GM21825 (cell line): ENCODE results near the gene AXL.
"Not testable (repeated sequence)": the region's sequence is repeated elsewhere in the genome, so short reads cannot be mapped to it uniquely, and the experiment has no call there.

Source experiments
- ATAC-seq: cut with Tn5 transposase; IDR thresholded peaks from one replicate; pipeline ENCODE4 v1.9.1; 2021; ENCODE audit warnings: mild to moderate bottlenecking, moderate library complexity; ENCODE audit not compliant: unreplicated experiment

AXL gene

GRCh38 chr19:41218615-41219507, at the start of gene AXL:
AXL (plus strand) TSS chr19:41219223; CDS start chr19:41219393, 170 bp downstream.
- no peak for ATAC-seq

GRCh38 chr19:41172297-41173164, 46.5 kb upstream of the AXL start:
- ATAC-seq = no peak

GRCh38 chr19:41174297-41174928, 44.6 kb upstream of the AXL start:
- no peak for ATAC-seq

GRCh38 chr19:41175801-41176777, 42.9 kb upstream of the AXL start:
- no peak for ATAC-seq

GRCh38 chr19:41180173-41180572, 38.9 kb upstream of the AXL start:
- ATAC-seq = not testable (repeated sequence)

- no peak for ATAC-seq
Measured at GRCh38 chr19:41186971-41187883, 31.8 kb upstream of the AXL start.

- no peak for ATAC-seq
Measured at GRCh38 chr19:41187884-41188279, 31.1 kb upstream of the AXL start.

GRCh38 chr19:41189425-41190065, 29.5 kb upstream of the AXL start:
- ATAC-seq = no peak

GRCh38 chr19:41192574-41193429, 26.2 kb upstream of the AXL start, which contains the start of gene CYP2S1:
CYP2S1 (plus strand) TSS chr19:41193219; CDS start chr19:41193265, 46 bp downstream.
- ATAC-seq = no peak

- ATAC-seq = no peak
Measured at GRCh38 chr19:41193430-41194156, 25.4 kb upstream of the AXL start.

GRCh38 chr19:41194157-41194552, 24.9 kb upstream of the AXL start:
- ATAC-seq = no peak

GRCh38 chr19:41195675-41196497, 23.1 kb upstream of the AXL start:
- no peak for ATAC-seq

GRCh38 chr19:41198559-41198958, 20.5 kb upstream of the AXL start:
- no peak for ATAC-seq

- no peak for ATAC-seq
Measured at GRCh38 chr19:41203371-41203770, 15.7 kb upstream of the AXL start.

GRCh38 chr19:41204338-41204737, 14.7 kb upstream of the AXL start:
- not testable (repeated sequence) for ATAC-seq

- ATAC-seq = no peak
Measured at GRCh38 chr19:41205995-41206394, 13.0 kb upstream of the AXL start.
